ENCODE data around the gene GOLGA6L10. TPM values are rescaled to one million over a fixed set of nuclear protein-coding genes. Genes with fewer than 3 reads are reported as not detected.

Gene GOLGA6L10
- total RNA-seq, 1 experiment from 2014 or later, result 2.0 TPM

DNA sequence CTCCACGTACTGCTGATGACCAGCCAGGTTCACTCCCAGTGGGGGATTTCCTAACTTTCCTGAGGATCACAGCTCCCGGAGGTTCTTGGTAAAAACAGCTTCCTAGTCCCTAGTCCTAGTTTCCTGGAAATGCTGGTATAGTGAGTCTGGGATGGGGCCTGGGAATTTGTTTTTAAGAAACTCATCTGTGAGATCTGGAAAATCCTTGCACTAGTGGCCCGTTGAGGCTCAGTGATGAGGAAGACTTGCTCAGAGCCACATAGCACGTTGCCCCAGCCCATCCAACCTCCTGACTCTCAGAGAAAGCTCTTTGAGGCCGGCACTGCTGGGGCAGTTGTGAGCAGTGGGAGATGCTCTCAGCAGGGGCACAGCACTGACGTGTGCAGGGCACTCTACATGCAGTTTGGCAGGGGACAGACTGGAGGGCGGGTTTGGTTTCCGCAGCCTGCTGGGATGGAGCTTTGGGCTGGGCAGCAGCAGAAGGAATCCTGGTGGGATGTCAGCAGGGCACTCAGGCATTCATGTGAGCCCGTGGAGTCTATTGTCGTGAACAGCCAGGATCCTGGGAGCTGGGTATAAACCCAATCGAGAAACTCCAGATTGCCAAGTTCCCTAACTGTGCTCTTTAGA lies 55.1 kb downstream of the GOLGA6L10 start:
- Histone ChIP-seq H3K9me3 (ENCODE audit: low read length) (no peaks in the 10 kb centered on the region), H3K9ac (ENCODE audit: low read length) (no peak overlapping the region), H2AFZ (ENCODE audit: low read length) (no peak overlapping the region), H3K9me2 (replicated peaks; ENCODE audit: insufficient read depth, low read length) (no peaks in the 10 kb centered on the region), H3K4me1 (ENCODE audit: low read length) (no peaks in the 10 kb centered on the region), H3K36me3 (ENCODE audit: insufficient read depth, low read length) (no peaks in the 10 kb centered on the region), H3K27ac (ENCODE audit: low read length) (no peak overlapping the region), H3K27me3 (ENCODE audit: low read length) (no peaks in the 10 kb centered on the region), H3K4me2 (ENCODE audit: low read depth, low read length, poor library complexity, severe bottlenecking) (no peak overlapping the region), H3K79me2 (ENCODE audit: low read length) (no peaks in the 10 kb centered on the region), H4K20me1 (ENCODE audit: insufficient read depth, low read depth, low read length) (no peaks in the 10 kb centered on the region), H3K4me3 (ENCODE audit: low read length) (no peak overlapping the region)
- DNase-seq, result no peak

DNA sequence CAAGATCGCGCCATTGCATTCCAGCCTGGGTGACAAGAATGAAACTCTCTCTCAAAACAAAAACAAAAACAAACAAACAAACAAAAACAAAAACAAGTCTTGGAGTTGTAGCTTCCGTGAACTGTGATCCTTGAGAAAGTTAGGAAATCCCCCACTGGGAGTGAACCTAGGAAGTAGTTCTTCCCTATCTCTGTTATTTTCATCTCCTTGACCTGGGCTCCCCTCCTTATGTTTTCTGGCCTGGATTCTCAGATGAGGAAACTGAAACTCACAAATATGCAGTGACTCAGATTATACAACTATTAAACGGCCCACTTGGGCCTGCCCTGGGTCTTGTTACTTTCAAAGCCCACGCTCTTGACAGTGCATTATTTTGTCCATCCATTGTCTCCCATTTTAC lies 57.0 kb downstream of the GOLGA6L10 start:
- no peaks in the 10 kb centered on the region for H3K36me3 ChIP-seq (ENCODE audit: insufficient read depth, low read length)
- no peak overlapping the region for H3K4me3 ChIP-seq (ENCODE audit: low read length)
- H3K27me3 ChIP-seq (ENCODE audit: low read length), result no peaks in the 10 kb centered on the region
- H3K4me2 ChIP-seq (ENCODE audit: low read depth, low read length, poor library complexity, severe bottlenecking), result no peak overlapping the region
- H3K27ac ChIP-seq (ENCODE audit: low read length), result no peak overlapping the region
- H3K9me3 ChIP-seq (ENCODE audit: low read length), result no peaks in the 10 kb centered on the region
- H4K20me1 ChIP-seq (ENCODE audit: insufficient read depth, low read depth, low read length), result no peaks in the 10 kb centered on the region
- H3K9me2 ChIP-seq (replicated peaks; ENCODE audit: insufficient read depth, low read length), result no peaks in the 10 kb centered on the region
- no peak overlapping the region for H3K9ac ChIP-seq (ENCODE audit: low read length)
- H3K4me1 ChIP-seq (ENCODE audit: low read length), result no peaks in the 10 kb centered on the region; the same call in 1 of the 2 replicates
- DNase-seq, result no peak
- no peak overlapping the region for H2AFZ ChIP-seq (ENCODE audit: low read length)
- no peaks in the 10 kb centered on the region for H3K79me2 ChIP-seq (ENCODE audit: low read length)

Other genes with a start within 250 kb of the GOLGA6L10 start
- gene EFL1, start 86.7 kb downstream of the GOLGA6L10 start, total RNA-seq (2014; rRNA removed; shearing (Covaris generic); ENCODE audit: low replicate concordance), result 18.5 and 30.7 TPM in 2 replicates
- gene SAXO2, start 86.7 kb downstream of the GOLGA6L10 start, total RNA-seq (2014; rRNA removed; shearing (Covaris generic); ENCODE audit: low replicate concordance), result 0.60 and 6.8 TPM in 2 replicates
- 3.4 and 4.0 TPM in 2 replicates for gene GOLGA6L9, start 80.3 kb upstream of the GOLGA6L10 start, total RNA-seq (2014; rRNA removed; shearing (Covaris generic); ENCODE audit: low replicate concordance)
- gene RPS17, start 191.0 kb upstream of the GOLGA6L10 start, total RNA-seq (2014; rRNA removed; shearing (Covaris generic); ENCODE audit: low replicate concordance), result 5,063 and 5,133 TPM in 2 replicates

All from Karpas-422 (cell line).